ENCODE data around the gene KIFAP3.

The KIFAP3 gene

DNA sequence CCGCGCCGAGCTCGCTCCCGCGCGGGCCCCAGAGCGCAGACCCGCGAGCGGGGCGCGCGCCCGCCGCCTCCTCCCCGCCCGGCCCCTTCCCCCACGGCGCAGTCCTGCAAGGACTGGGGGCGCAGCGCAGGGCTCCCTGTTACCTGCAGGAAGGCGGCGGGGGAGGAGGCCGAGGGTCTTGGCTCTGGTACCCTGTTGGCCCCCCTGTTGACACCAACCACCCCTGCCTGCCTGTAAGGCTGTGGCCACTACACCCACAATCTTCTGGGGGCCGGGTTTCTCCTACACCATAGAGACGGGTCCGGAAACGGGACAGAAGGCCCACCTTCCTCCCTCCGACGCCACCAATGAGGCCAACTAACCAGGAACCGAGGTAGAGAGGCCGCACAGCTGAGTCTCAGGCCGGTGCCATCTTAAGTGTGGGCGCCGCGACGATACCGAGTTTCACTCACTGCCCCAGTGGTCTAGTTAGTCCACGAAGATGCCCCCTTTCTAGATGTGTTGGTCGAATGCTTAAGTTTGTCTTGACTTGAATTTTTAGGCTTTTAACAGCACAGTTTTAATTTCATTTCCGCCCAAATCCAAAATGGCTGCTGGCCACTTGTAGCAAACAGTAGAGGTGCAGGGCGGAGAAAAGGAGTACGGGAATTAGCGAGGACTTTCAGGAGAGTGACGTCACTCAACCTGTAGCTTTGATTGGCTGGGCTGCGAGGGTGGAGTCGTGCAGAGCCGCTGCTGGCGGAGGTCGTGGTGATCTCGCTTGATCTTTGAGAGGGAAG, 180.7 kb downstream of the KIFAP3 start, which contains the start of gene SCYL3:
Gene SCYL3 (minus strand): TSS at position 252 of the 779 bp plus-strand sequence. CDS start 5,056 bp downstream, outside the sequence.
- H3K9me3 ChIP-seq, result no peaks in the 10 kb centered on the region
- peak; percentile 96 to 97 for DNase-seq
- H3K36me3 ChIP-seq, result peaks cover 0 to under 1% (median 0%) of the 10 kb centered on the region in 3 donors
- peak within 1 kb of the TSS; percentile 91 to 97 for H3K27ac ChIP-seq
- H3K4me3 ChIP-seq, result peak within 1 kb of the TSS; percentile 86 to 91
- H3K27me3 ChIP-seq, result no peaks in the 10 kb centered on the region
- peaks cover 0 to 27% (median 17%) of the 10 kb centered on the region in 4 donors for H3K4me1 ChIP-seq
- TF ChIP-seq, protein P1, sequence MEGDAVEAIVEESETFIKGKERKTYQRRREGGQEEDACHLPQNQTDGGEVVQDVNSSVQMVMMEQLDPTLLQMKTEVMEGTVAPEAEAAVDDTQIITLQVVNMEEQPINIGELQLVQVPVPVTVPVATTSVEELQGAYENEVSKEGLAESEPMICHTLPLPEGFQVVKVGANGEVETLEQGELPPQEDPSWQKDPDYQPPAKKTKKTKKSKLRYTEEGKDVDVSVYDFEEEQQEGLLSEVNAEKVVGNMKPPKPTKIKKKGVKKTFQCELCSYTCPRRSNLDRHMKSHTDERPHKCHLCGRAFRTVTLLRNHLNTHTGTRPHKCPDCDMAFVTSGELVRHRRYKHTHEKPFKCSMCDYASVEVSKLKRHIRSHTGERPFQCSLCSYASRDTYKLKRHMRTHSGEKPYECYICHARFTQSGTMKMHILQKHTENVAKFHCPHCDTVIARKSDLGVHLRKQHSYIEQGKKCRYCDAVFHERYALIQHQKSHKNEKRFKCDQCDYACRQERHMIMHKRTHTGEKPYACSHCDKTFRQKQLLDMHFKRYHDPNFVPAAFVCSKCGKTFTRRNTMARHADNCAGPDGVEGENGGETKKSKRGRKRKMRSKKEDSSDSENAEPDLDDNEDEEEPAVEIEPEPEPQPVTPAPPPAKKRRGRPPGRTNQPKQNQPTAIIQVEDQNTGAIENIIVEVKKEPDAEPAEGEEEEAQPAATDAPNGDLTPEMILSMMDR (IDR thresholded peaks at IDR 0.05), result no peak
- intact Hi-C loops (cut with DNase I; ENCODE audit: low total_unique reads), result loop anchor here (5.0 kb wide), 1 partner anchor 407 kb away; the partner anchor contains the start of gene SLC19A2

DNA sequence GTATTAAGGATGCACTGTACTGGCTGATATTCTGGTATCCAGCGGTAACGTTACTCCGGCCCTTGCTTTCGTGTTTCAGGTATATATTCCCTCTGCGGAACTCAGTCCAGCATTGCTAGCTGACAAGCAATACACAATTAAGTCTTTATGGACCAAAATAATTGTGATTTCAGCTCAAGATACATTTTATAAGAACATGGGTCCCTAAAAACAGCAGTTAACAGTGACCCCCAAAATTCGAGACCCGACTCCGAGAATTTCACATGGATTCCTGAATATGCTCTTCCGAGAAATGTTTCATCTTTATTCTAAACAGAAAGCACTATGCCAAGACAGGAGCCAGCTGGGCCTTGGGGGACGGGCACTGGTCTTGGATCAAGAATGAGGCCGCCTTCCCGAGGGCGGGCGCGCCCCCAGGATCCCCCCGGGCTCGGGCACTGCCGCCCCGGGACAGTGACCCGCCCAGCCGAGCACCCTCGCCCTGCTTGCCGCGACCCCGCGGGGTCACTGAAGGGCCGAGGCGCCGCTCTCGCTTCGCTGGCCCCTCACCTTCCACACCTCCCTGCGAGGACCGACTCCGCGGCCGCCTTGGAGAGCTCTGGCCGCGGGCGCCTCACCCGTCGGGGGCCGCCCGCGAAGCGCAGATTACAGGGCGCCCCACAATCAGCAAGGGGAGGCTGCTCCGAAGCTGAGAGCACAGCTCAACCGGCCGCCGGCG, 181.4 kb downstream of the KIFAP3 start:
- no peaks in the 10 kb centered on the region for H3K27me3 ChIP-seq
- H3K27ac ChIP-seq, result peak overlapping the region; percentile 91 to 97
- intact Hi-C loops (cut with DNase I; ENCODE audit: low total_unique reads), result loop anchor here (5.0 kb wide), 1 partner anchor 406 kb away; the partner anchor contains the start of gene SLC19A2
- H3K9me3 ChIP-seq, result no peaks in the 10 kb centered on the region
- peaks cover 0 to 27% (median 17%) of the 10 kb centered on the region in 4 donors for H3K4me1 ChIP-seq
- H3K36me3 ChIP-seq, result peaks cover 3 to 8% (median 6%) of the 10 kb centered on the region in 3 donors
- H3K4me3 ChIP-seq, result peak overlapping the region; percentile 86 to 91
- DNase-seq, result peak; percentile 32 to 73
- TF ChIP-seq, protein P1 (IDR thresholded peaks at IDR 0.05), result no peak

DNA sequence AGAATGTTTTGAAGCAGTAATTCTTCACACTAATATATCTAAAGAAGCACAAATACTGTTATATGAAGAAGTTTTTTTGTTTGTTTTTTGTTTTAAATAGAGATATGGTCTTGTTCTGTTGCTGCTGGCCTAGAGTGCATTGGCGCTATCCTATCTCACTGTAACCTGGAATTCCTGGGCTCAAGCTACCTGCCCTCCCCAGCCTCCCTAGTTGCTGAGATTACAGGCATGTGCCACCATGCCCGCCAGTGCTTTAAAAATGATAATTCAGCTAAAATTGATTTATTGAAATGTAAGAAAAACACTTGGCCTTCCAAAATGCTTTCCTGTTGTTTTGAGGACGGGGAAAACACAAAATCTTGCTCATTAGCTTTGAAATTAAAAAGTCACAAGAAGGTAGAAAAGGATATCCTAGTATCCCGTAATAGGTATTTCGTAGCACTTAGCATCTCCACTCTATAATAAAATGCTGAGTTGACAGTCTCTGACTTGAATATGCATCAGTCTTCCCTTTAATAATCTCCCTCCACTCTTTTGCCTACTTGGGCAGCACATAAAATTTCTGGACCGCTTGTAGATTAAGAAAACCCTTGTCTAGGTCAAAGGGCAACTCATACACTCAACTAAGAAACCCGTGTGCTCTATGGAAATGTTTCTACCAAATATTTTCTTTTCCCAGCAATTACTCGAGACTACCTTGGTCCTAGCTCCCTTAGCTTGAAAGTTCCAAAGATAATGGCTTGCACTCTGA, 182.1 kb downstream of the KIFAP3 start:
- Histone ChIP-seq H3K4me1 (peaks cover 0 to 27% (median 17%) of the 10 kb centered on the region in 4 donors), H3K4me3 (peak overlapping the region; percentile 86 to 91), H3K27me3 (no peaks in the 10 kb centered on the region), H3K9me3 (no peaks in the 10 kb centered on the region), H3K27ac (peak overlapping the region; percentile 91 to 97), H3K36me3 (peaks cover 5 to 12% (median 11%) of the 10 kb centered on the region in 3 donors)
- TF ChIP-seq, protein P1 (IDR thresholded peaks at IDR 0.05), result no peak
- DNase-seq, result no peak
- intact Hi-C loops (cut with DNase I; ENCODE audit: low total_unique reads), result loop anchor here (5.0 kb wide), 1 partner anchor 405 kb away; the partner anchor contains the start of gene SLC19A2

DNA sequence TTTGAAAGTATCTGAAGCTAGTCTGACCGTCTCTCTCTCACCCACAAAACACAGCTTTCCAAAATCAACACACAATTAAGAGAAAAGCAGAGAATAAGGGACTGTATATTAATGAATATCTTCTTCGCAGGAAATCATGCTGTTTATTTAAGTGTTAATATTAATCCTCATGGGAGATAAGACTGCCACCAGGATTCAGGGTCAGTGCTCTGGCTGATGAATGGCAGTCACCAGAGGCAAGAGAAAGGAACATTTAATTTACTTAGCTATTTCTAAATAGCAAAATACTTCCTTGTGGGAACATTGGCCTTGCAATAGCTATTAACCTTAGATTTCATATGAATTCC, 183.0 kb downstream of the KIFAP3 start:
- DNase-seq, result no peak
- Histone ChIP-seq H3K4me3 (no peak overlapping the region), H3K27ac (no peak overlapping the region), H3K4me1 (peaks cover 0 to 27% (median 17%) of the 10 kb centered on the region in 4 donors), H3K36me3 (peaks cover 5 to 18% (median 17%) of the 10 kb centered on the region in 3 donors), H3K27me3 (no peaks in the 10 kb centered on the region), H3K9me3 (no peaks in the 10 kb centered on the region)
- TF ChIP-seq, protein P1 (IDR thresholded peaks at IDR 0.05), result no peak
- intact Hi-C loops (cut with DNase I; ENCODE audit: low total_unique reads), result loop anchor here (5.0 kb wide), 1 partner anchor 404 kb away; the partner anchor contains the start of gene SLC19A2

Measured in tibial artery (tissue), 4 donors.